K562 (cell line): ENCODE measurements around the gene HMG20B. TPM values are rescaled to one million over a fixed set of nuclear protein-coding genes. Genes with fewer than 3 reads are reported as not detected.
A peak's percentile ranks its signal among the peaks of the same experiment; 100 is the strongest.

Source experiments
- ATAC-seq: fragments of 200-7000 bp; cut with Tn5 transposase; 3 replicates; pipeline ENCODE4 v1.9.1; 2020; ENCODE audit warnings: moderate library complexity
- BruUV-seq: library from RNA; stranded (reverse); fragments of 400-500 nt; replicated peaks from 2 replicates; lab custom pipeline; 2021; lab: Mats Ljungman, UMichigan
- CTCF ChIA-PET: fragments of 300-600 bp; formaldehyde crosslinking; extraction: SDS; loops from one replicate; lab custom pipeline; 2021; ENCODE audit warnings: low intra/inter-chr PET ratio; lab: Yijun Ruan, JAX
- POLR2A ChIA-PET: fragments of 300-600, 350-650 bp; sonication (Branson Sonifier 250); formaldehyde crosslinking; extraction: SDS; loops from one replicate; lab custom pipeline; 2021; ENCODE audit warnings: antibody characterized with exemption, inconsistent platforms; lab: Yijun Ruan, JAX
- DNase-seq, 4 experiments: peaks; one replicate each; pipeline versions ENCODE4 v3.0.0 to v3.0.0-alpha.2; 2011 to 2018; ENCODE audit warnings: low spot score in 3 of 4, mixed read lengths in 3 of 4; ENCODE audit errors: extremely low read depth in 1 of 4
- FAIRE-seq: peaks from 2 replicates; lab custom pipeline; 2011; peaks lifted over from hg19 to GRCh38; lab: Jason Lieb, UNC
- H2AFZ ChIP-seq: 2 replicates; pipeline ENCODE4 v1.6.0; 2011; ENCODE audit warnings: low read depth, low read length, control low read depth, inconsistent platforms
- H3K27ac ChIP-seq: fragments of 200-600 bp; 3 replicates; pipeline ENCODE4 v1.8.0; 2011; ENCODE audit warnings: low read depth, mild to moderate bottlenecking, control low read depth, inconsistent platforms, low read length, moderate library complexity, mixed read lengths; ENCODE audit errors: extremely low read depth
- H3K27me3 ChIP-seq, 2 experiments: fragments of 300-600 bp in 1 of 2; 2 replicates in 1 of 2; 3 replicates in 1 of 2; pipeline versions ENCODE4 v1.6.0 to v1.8.0; 2011; ENCODE audit warnings: inconsistent platforms in 2 of 2, low read length in 2 of 2, mild to moderate bottlenecking in 1 of 2, mixed read lengths in 1 of 2, moderate library complexity in 1 of 2; ENCODE audit not compliant: control insufficient read depth in 2 of 2, insufficient read depth in 2 of 2
- H3K36me3 ChIP-seq: fragments of 300-600 bp; 3 replicates; pipeline ENCODE4 v1.8.0; 2011; ENCODE audit warnings: mild to moderate bottlenecking, low read length, inconsistent platforms; ENCODE audit not compliant: control insufficient read depth, insufficient read depth
- H3K4me1 ChIP-seq, 2 experiments: fragments of 200-600 bp in 1 of 2; replicated peaks in 1 of 2; 2 replicates in 1 of 2; 3 replicates in 1 of 2; pipeline versions ENCODE4 v1.5.1 to v1.8.0; 2011; ENCODE audit warnings: inconsistent platforms in 2 of 2, low read length in 2 of 2, mild to moderate bottlenecking in 1 of 2, mixed read lengths in 1 of 2, moderate library complexity in 1 of 2; ENCODE audit not compliant: control insufficient read depth in 2 of 2, insufficient read depth in 2 of 2
- H3K4me2 ChIP-seq: 2 replicates; pipeline ENCODE4 v1.6.1; 2011; ENCODE audit warnings: low read length, control low read depth, inconsistent platforms, mixed read lengths; ENCODE audit not compliant: insufficient read depth
- H3K4me3 ChIP-seq: fragments of 200-600 bp; sonication (generic), shearing (Covaris generic); 2 replicates; pipeline ENCODE4 v1.5.1; 2016; ENCODE audit warnings: control low read depth, inconsistent platforms
- H3K79me2 ChIP-seq: fragments of 200-600 bp; 3 replicates; pipeline ENCODE4 v1.8.0; 2011; ENCODE audit warnings: low read length, inconsistent platforms; ENCODE audit not compliant: control insufficient read depth, insufficient read depth
- H3K9ac ChIP-seq, 2 experiments: 2 replicates each; pipeline versions ENCODE4 v1.6.0 to v1.6.1; 2011; ENCODE audit warnings: low read depth in 2 of 2, low read length in 2 of 2, control low read depth in 1 of 2, inconsistent platforms in 1 of 2, mild to moderate bottlenecking in 1 of 2, mixed read lengths in 1 of 2; ENCODE audit not compliant: insufficient read depth in 1 of 2
- H3K9me1 ChIP-seq: one replicate; pipeline ENCODE4 v1.6.0; 2011; ENCODE audit warnings: inconsistent platforms, mild to moderate bottlenecking, low read length, moderate library complexity; ENCODE audit not compliant: control insufficient read depth, insufficient read depth
- H3K9me3 ChIP-seq: replicated peaks from 2 replicates; pipeline ENCODE4 v1.5.1; 2011; ENCODE audit warnings: low read depth, low read length, inconsistent platforms; ENCODE audit not compliant: control insufficient read depth, insufficient read depth
- H4K20me1 ChIP-seq: replicated peaks from 2 replicates; pipeline ENCODE4 v1.6.1; 2011; ENCODE audit warnings: low read length, inconsistent platforms, mixed read lengths; ENCODE audit not compliant: control insufficient read depth, insufficient read depth
- EP400 ChIP-seq: fragments of 450-650 bp; IDR thresholded peaks from 2 replicates; pipeline ENCODE4 v1.6.1; 2017; ENCODE audit warnings: antibody characterized with exemption, mild to moderate bottlenecking, moderate library complexity
- HNRNPLL ChIP-seq: fragments of 200-400 bp; formaldehyde crosslinking; IDR thresholded peaks from 2 replicates; pipeline ENCODE4 v1.6.1; 2017; ENCODE audit warnings: low read length, low read depth, mild to moderate bottlenecking; ENCODE audit not compliant: poor library complexity, severe bottlenecking
- NCOA1 ChIP-seq: fragments of 450-650 bp; IDR thresholded peaks from 2 replicates; pipeline ENCODE4 v1.6.1; 2016; ENCODE audit warnings: low read depth
- PRMT5 ChIP-seq: sonication (generic); formaldehyde crosslinking; IDR thresholded peaks from 2 replicates; pipeline ENCODE4 v1.5.0; 2020; ENCODE audit warnings: missing genetic modification reagents
- RBM22 ChIP-seq: fragments of 200-400 bp; formaldehyde crosslinking; IDR thresholded peaks from 2 replicates; pipeline ENCODE4 v1.6.1; 2018; ENCODE audit warnings: low read length, low read depth; ENCODE audit not compliant: poor library complexity, severe bottlenecking
- SUPT5H ChIP-seq: fragments of 450-650 bp; IDR thresholded peaks from 2 replicates; pipeline ENCODE4 v1.6.1; 2016
- YY1 ChIP-seq, 3 experiments: IDR thresholded peaks; 2 replicates each; pipeline ENCODE4 v1.6.1; 2011; ENCODE audit warnings: low read length in 2 of 3, mild to moderate bottlenecking in 2 of 3, moderate library complexity in 2 of 3, borderline replicate concordance in 1 of 3, control low read depth in 1 of 3, low read depth in 1 of 3; ENCODE audit not compliant: insufficient read depth in 3 of 3, insufficient replicate concordance in 2 of 3, control insufficient read depth in 1 of 3, insufficient read length in 1 of 3; ENCODE audit errors: extremely low read depth in 1 of 3
- ZBTB17 ChIP-seq: fragments of 450-650 bp; formaldehyde crosslinking; IDR thresholded peaks from 2 replicates; pipeline ENCODE4 v1.4.0; 2020; ENCODE audit warnings: mild to moderate bottlenecking
- ZKSCAN1 ChIP-seq: fragments of 150-350 bp; IDR thresholded peaks from 2 replicates; pipeline ENCODE4 v1.6.1; 2016; ENCODE audit warnings: low read depth, low read length
- ZNF143 ChIP-seq: sonication (generic); formaldehyde crosslinking; IDR thresholded peaks from 2 replicates; pipeline ENCODE4 v1.9.0; 2022; ENCODE audit warnings: mild to moderate bottlenecking, missing genetic modification reagents
- ZNF316 ChIP-seq: fragments of 450-650 bp; IDR thresholded peaks from 2 replicates; pipeline ENCODE4 v1.6.1; 2016
- WGBS: fragments of 100-300 bp; shearing (Covaris generic); methylation state at CpG from one replicate; pipeline ENCODE4 v1.1.6; 2016; ENCODE audit warnings: low coverage, mixed read lengths; ENCODE audit not compliant: insufficient coverage; ENCODE audit errors: missing lambda C conversion rate; 5-methylcytosine and 5-hydroxymethylcytosine counted together
- in situ Hi-C: fragments of 300-500 bp; cut with MboI; formaldehyde crosslinking; loops from 4 replicates; pipeline ENCODE4 v1.15.0; 2018; ENCODE audit warnings: inconsistent platforms, mixed read lengths
- intact Hi-C: fragments of 100-400 bp; cut with micrococcal nuclease; formaldehyde crosslinking; loops from 2 replicates; pipeline ENCODE4 v1.14.2; 2022
- polyA plus RNA-seq, 8 experiments: library from polyadenylated mRNA; depleted of rRNA in 4 of 8; stranded (reverse) in 5 of 8; unstranded in 3 of 8; fragments of >200 nt; fragmentation: Nextera tagmentation in 2 of 8; fragmentation: Illumina TruSeq in 1 of 8; extraction: Ambion mirVana in 2 of 8; extraction: Trizol in 1 of 8; gene quantifications; 2 replicates each; pipeline versions ENCODE4 v1.2.1 to v1.2.3, GENCODE V29; 2011 to 2014; ENCODE audit warnings: inconsistent platforms in 1 of 8, missing spikeins in 1 of 8
- total RNA-seq, 7 experiments: library from RNA; depleted of rRNA in 6 of 7; stranded (reverse); fragments of >200 nt in 6 of 7; fragmentation: Illumina TruSeq in 2 of 7; extraction: Trizol in 2 of 7; gene quantifications; 2 replicates each; pipeline versions ENCODE4 v1.2.1 to v1.2.3, GENCODE V29; 2011 to 2021; ENCODE audit warnings: low replicate concordance in 1 of 7
- TF ChIP-seq, protein P1 (sequence below): sonication (generic); formaldehyde crosslinking; IDR thresholded peaks from 2 replicates; pipeline ENCODE4 v1.8.1; 2022; ENCODE audit warnings: missing genetic modification reagents
- TF ChIP-seq, protein P2 (sequence below), 2 experiments: fragments of 150-350 bp in 1 of 2; IDR thresholded peaks; 2 replicates each; pipeline ENCODE4 v1.6.1; 2012 to 2016; ENCODE audit warnings: low read depth in 2 of 2, low read length in 2 of 2, mild to moderate bottlenecking in 1 of 2, moderate library complexity in 1 of 2

HMG20B gene
- total and polyA plus RNA-seq, 9 of the 15 experiments (the other 6 are each of a cell fraction or from before 2014, with no cell fraction given) = 0.35 to 172 (median 38.6) TPM

DNA sequence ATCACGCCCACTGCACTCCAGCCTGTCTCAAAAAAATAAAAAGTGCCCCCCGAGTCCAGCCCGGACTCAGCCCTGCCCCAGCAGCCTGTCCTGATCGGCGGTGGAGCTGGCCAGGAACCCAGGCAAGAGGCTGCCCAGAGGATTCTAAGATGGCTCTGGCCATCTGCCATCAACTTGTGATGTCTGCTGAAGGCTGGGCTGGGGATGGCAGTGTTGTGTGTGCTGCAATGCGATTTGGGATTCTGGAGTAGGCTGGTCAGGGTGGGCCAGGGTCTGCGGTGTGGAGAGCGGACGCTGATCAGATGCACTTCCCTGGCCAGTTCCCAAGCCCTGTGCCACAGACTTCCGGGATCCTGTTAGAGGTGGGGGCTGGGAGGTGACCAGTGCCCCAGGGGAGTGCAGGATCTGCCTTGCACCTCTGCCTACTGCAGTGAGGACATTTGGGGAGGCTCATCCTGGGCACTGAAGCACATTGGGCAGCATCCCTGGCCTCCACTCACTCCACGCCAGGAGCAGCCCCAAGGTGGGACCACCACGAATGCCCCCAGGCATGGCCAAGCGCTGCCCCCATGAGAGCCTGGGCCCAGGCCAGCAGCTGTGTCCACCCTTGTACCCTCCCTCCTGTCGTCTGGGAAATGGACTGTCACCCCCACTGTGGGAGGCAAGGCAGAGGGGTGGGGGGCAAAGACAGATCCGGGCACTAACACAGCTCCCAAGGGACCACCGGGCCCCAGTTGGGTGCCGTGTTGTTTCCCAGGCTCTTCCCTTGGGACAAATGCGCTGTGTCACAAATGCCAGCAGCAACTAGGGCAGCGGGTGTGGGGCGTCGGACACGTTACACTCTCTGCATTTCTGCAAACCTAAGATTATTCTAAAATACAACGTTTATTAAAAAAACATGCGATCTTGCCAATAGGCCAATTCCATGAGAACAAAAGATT is 37.3 kb downstream of the HMG20B start:
- H3K79me2 ChIP-seq = peaks cover 36% of the 10 kb centered on the region
- ATAC-seq = no peak
- ChIA-PET POLR2A (interaction anchor here (0.5 to 4.0 kb wide), 3 partner anchors 15 to 37 kb away, joined by 3 to 29 read pairs (median 4); partner anchors contain the start of gene HMG20B), CTCF (no interaction called here)
- no peaks in the 10 kb centered on the region for H3K9me1 ChIP-seq
- H3K9ac ChIP-seq = peak overlapping the region; percentile 44 to 45; a peak in 2 of 4 replicates
- intact Hi-C loops = loop anchor here (10.0 kb wide), 1 partner anchor 65 kb away; no protein-coding TSS in a partner anchor
- in situ Hi-C loops = no loop called here
- peak overlapping the region; percentile 98 for H3K27ac ChIP-seq
- no peak for FAIRE-seq
- BruUV-seq = no TSS peak
- H3K4me1 ChIP-seq = peaks cover 42 to 98% of the 10 kb centered on the region in 2 experiments
- WGBS = 90% methylated on average over 24 of the region's 24 CpGs
- H3K27me3 ChIP-seq = no peaks in the 10 kb centered on the region
- no peak overlapping the region for H3K4me2 ChIP-seq
- H3K36me3 ChIP-seq = peaks cover 58% of the 10 kb centered on the region
- H4K20me1 ChIP-seq = no peaks in the 10 kb centered on the region
- H3K4me3 ChIP-seq = no peak overlapping the region
- no peaks in the 10 kb centered on the region; the same call in 1 of the 2 replicates for H3K9me3 ChIP-seq
- no peak for DNase-seq
- H2AFZ ChIP-seq = no peak overlapping the region
- TF ChIP-seq, protein P1, sequence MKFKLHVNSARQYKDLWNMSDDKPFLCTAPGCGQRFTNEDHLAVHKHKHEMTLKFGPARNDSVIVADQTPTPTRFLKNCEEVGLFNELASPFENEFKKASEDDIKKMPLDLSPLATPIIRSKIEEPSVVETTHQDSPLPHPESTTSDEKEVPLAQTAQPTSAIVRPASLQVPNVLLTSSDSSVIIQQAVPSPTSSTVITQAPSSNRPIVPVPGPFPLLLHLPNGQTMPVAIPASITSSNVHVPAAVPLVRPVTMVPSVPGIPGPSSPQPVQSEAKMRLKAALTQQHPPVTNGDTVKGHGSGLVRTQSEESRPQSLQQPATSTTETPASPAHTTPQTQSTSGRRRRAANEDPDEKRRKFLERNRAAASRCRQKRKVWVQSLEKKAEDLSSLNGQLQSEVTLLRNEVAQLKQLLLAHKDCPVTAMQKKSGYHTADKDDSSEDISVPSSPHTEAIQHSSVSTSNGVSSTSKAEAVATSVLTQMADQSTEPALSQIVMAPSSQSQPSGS (CRISPR knock-in tag) = no peak
- TF ChIP-seq ZNF143 (CRISPR knock-in tag) (no peak), ZKSCAN1 (no peak), ZBTB17 (peak; percentile 98), HNRNPLL (no peak), NCOA1 (no peak), ZNF316 (no peak), SUPT5H (peak; percentile 50), PRMT5 (CRISPR knock-in tag) (no peak), YY1 (IDR thresholded peaks at IDR 0.05; ENCODE audit: borderline replicate concordance in 1 of 3, control insufficient read depth in 1 of 3, extremely low read depth in 1 of 3, insufficient read depth in 3 of 3, insufficient read length in 1 of 3, insufficient replicate concordance in 2 of 3, low read depth in 1 of 3, low read length in 2 of 3) (peak in 2 of 3 experiments; percentile 23 to 67), RBM22 (no peak), EP400 (no peak)
- TF ChIP-seq, protein P2, sequence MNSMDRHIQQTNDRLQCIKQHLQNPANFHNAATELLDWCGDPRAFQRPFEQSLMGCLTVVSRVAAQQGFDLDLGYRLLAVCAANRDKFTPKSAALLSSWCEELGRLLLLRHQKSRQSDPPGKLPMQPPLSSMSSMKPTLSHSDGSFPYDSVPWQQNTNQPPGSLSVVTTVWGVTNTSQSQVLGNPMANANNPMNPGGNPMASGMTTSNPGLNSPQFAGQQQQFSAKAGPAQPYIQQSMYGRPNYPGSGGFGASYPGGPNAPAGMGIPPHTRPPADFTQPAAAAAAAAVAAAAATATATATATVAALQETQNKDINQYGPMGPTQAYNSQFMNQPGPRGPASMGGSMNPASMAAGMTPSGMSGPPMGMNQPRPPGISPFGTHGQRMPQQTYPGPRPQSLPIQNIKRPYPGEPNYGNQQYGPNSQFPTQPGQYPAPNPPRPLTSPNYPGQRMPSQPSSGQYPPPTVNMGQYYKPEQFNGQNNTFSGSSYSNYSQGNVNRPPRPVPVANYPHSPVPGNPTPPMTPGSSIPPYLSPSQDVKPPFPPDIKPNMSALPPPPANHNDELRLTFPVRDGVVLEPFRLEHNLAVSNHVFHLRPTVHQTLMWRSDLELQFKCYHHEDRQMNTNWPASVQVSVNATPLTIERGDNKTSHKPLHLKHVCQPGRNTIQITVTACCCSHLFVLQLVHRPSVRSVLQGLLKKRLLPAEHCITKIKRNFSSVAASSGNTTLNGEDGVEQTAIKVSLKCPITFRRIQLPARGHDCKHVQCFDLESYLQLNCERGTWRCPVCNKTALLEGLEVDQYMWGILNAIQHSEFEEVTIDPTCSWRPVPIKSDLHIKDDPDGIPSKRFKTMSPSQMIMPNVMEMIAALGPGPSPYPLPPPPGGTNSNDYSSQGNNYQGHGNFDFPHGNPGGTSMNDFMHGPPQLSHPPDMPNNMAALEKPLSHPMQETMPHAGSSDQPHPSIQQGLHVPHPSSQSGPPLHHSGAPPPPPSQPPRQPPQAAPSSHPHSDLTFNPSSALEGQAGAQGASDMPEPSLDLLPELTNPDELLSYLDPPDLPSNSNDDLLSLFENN (IDR thresholded peaks at IDR 0.05; ENCODE audit: low read depth in 2 of 2, low read length in 2 of 2) = 0 out of 4 replicates have a peak, but pooled peaks of 1 of the 2 experiments have one; percentile 67
